HepG2 (cell line): ENCODE data around the gene PARK7. TPM values are rescaled to one million over a fixed set of nuclear protein-coding genes. Genes with fewer than 3 reads are reported as not detected.

Source experiments
- ETV5 ChIP-seq: IDR thresholded peaks from 2 replicates; pipeline ENCODE4 v1.6.1; 2018; ENCODE audit warnings: missing biosample characterization, missing genetic modification reagents, inconsistent platforms, borderline replicate concordance
- FOSL1 ChIP-seq: sonication (generic); formaldehyde crosslinking; IDR thresholded peaks from 2 replicates; pipeline ENCODE4 v1.9.0; 2021; ENCODE audit warnings: missing genetic modification reagents, borderline replicate concordance
- FOXA3 ChIP-seq: IDR thresholded peaks from 2 replicates; pipeline ENCODE4 v1.6.1; 2016; ENCODE audit warnings: missing genetic modification reagents, missing compliant biosample characterization
- GFI1 ChIP-seq: sonication (generic); formaldehyde crosslinking; IDR thresholded peaks from 2 replicates; pipeline ENCODE4 v1.5.0; 2020; ENCODE audit warnings: missing genetic modification reagents, mild to moderate bottlenecking, borderline replicate concordance
- HNF4G ChIP-seq, 2 experiments: sonication (generic) in 1 of 2; formaldehyde crosslinking in 1 of 2; IDR thresholded peaks; 2 replicates each; pipeline versions ENCODE4 v1.4.0 to v1.6.1; 2011 to 2020; ENCODE audit warnings: borderline replicate concordance in 2 of 2, low read depth in 2 of 2, mild to moderate bottlenecking in 2 of 2, low read length in 1 of 2, missing genetic modification reagents in 1 of 2, moderate library complexity in 1 of 2
- HNRNPH1 ChIP-seq: fragments of 200-400 bp; formaldehyde crosslinking; optimal IDR thresholded peaks from 2 replicates; pipeline ENCODE3; 2017; ENCODE audit warnings: mild to moderate bottlenecking, low read depth, low read length
- HNRNPK ChIP-seq: fragments of 200-400 bp; formaldehyde crosslinking; IDR thresholded peaks from 2 replicates; pipeline ENCODE4 v1.6.1; 2018; ENCODE audit warnings: low read length, low read depth, moderate library complexity, mild to moderate bottlenecking; ENCODE audit not compliant: poor library complexity, severe bottlenecking
- JUND ChIP-seq: sonication (generic); formaldehyde crosslinking; IDR thresholded peaks from 2 replicates; pipeline ENCODE4 v1.8.0; 2022; ENCODE audit warnings: mild to moderate bottlenecking, missing genetic modification reagents
- NKX3-1 ChIP-seq: sonication (generic); formaldehyde crosslinking; IDR thresholded peaks from 2 replicates; pipeline ENCODE4 v1.5.0; 2020; ENCODE audit warnings: missing genetic modification reagents
- PCBP1 ChIP-seq: fragments of 200-400 bp; formaldehyde crosslinking; IDR thresholded peaks from 2 replicates; pipeline ENCODE4 v1.6.1; 2017; ENCODE audit warnings: mild to moderate bottlenecking, low read depth, low read length, borderline replicate concordance
- PHF8 ChIP-seq: sonication (generic); formaldehyde crosslinking; IDR thresholded peaks from 2 replicates; pipeline ENCODE4 v1.5.0; 2020; ENCODE audit warnings: missing genetic modification reagents
- POLR2A ChIP-seq, 2 experiments: IDR thresholded peaks; 2 replicates each; pipeline ENCODE4 v1.6.1; 2011; ENCODE audit warnings: low read depth in 2 of 2, low read length in 2 of 2, mild to moderate bottlenecking in 1 of 2, moderate library complexity in 1 of 2; ENCODE audit not compliant: insufficient read depth in 1 of 2
- REPIN1 ChIP-seq: sonication (generic); formaldehyde crosslinking; IDR thresholded peaks from 2 replicates; pipeline ENCODE4 v1.8.0; 2022; ENCODE audit warnings: missing genetic modification reagents, low read depth, mild to moderate bottlenecking, borderline replicate concordance
- SMYD3 ChIP-seq: sonication (generic); formaldehyde crosslinking; IDR thresholded peaks from 2 replicates; pipeline ENCODE4 v1.8.1; 2023; ENCODE audit warnings: mild to moderate bottlenecking, missing genetic modification reagents
- ZNF264 ChIP-seq: sonication (generic); formaldehyde crosslinking; IDR thresholded peaks from 2 replicates; pipeline ENCODE4 v1.4.0; 2020; ENCODE audit warnings: missing genetic modification reagents
- ZNF3 ChIP-seq: IDR thresholded peaks from 2 replicates; pipeline ENCODE4 v1.7.0; 2017; ENCODE audit warnings: inconsistent platforms
- ZNF512B ChIP-seq: sonication (generic); formaldehyde crosslinking; IDR thresholded peaks from 2 replicates; pipeline ENCODE4 v1.5.1; 2020; ENCODE audit warnings: missing genetic modification reagents, mild to moderate bottlenecking, borderline replicate concordance
- ZNF572 ChIP-seq: sonication (generic); formaldehyde crosslinking; IDR thresholded peaks from 2 replicates; pipeline ENCODE4 v1.5.1; 2020; ENCODE audit warnings: mild to moderate bottlenecking, missing genetic modification reagents
- ZXDC ChIP-seq: sonication (generic); formaldehyde crosslinking; IDR thresholded peaks from 2 replicates; pipeline ENCODE4 v1.5.0; 2020; ENCODE audit warnings: mild to moderate bottlenecking, missing genetic modification reagents
- polyA plus RNA-seq, 8 experiments: library from polyadenylated mRNA; depleted of rRNA in 3 of 8; stranded (reverse) in 7 of 8; unstranded in 1 of 8; fragments of >200 nt; fragmentation: Illumina TruSeq in 4 of 8; extraction: Trizol in 4 of 8; gene quantifications; 2 replicates each; pipeline versions ENCODE4 v1.2.1 to v1.2.3, GENCODE V29; 2011 to 2016; ENCODE audit warnings: low read depth in 4 of 8, missing spikeins in 1 of 8, mixed read lengths in 1 of 8; ENCODE audit not compliant: insufficient read depth in 1 of 8
- total RNA-seq, 5 experiments: library from RNA; depleted of rRNA; stranded (reverse); fragments of >200 nt; fragmentation: Illumina TruSeq; extraction: Trizol; gene quantifications; 2 replicates each; pipeline ENCODE4 v1.2.3, GENCODE V29; 2016; ENCODE audit warnings: low read depth in 1 of 5
- TF ChIP-seq, protein P1 (sequence below): sonication (generic); formaldehyde crosslinking; IDR thresholded peaks from 2 replicates; pipeline ENCODE4 v1.5.1; 2020; ENCODE audit warnings: missing genetic modification reagents, mild to moderate bottlenecking, borderline replicate concordance

PARK7 gene
- total and polyA plus RNA-seq, 2 of the 13 experiments (the other 11 are each of a cell fraction or from before 2014, with no cell fraction given): 212 to 296 TPM

- TF ChIP-seq PCBP1 (0 out of 2 replicates have a peak, but pooled peaks have one; percentile 9), NKX3-1 (no peak), ZXDC (CRISPR knock-in tag) (no peak), HNRNPH1 (peak; percentile 98), ETV5 (peak; percentile 66; the same call in 1 of the 2 replicates), GFI1 (CRISPR knock-in tag) (peak; percentile 82), FOXA3 (CRISPR knock-in tag) (peak; percentile 81), POLR2A (IDR thresholded peaks at IDR 0.05; ENCODE audit: insufficient read depth in 1 of 2, low read depth in 2 of 2, low read length in 2 of 2) (peak; percentile 75 to 95), ZNF264 (peak; percentile 71; the same call in 1 of the 2 replicates), HNRNPK (peak; percentile 24), SMYD3 (CRISPR knock-in tag) (peak; percentile 77; the same call in 1 of the 2 replicates), ZNF572 (CRISPR knock-in tag) (no peak), PHF8 (no peak; the same call in 1 of the 2 replicates), JUND (peak; percentile 70), FOSL1 (peak; percentile 38; the same call in 1 of the 2 replicates), HNF4G (IDR thresholded peaks at IDR 0.05; ENCODE audit: borderline replicate concordance, low read depth, low read length) (peak; percentile 61), HNF4G (CRISPR knock-in tag; IDR thresholded peaks at IDR 0.05; ENCODE audit: borderline replicate concordance, low read depth) (no peak), ZNF512B (peak; percentile 21; the same call in 1 of the 2 replicates), ZNF3 (no peak), REPIN1 (peak; percentile 33; the same call in 1 of the 2 replicates)
- TF ChIP-seq, protein P1, sequence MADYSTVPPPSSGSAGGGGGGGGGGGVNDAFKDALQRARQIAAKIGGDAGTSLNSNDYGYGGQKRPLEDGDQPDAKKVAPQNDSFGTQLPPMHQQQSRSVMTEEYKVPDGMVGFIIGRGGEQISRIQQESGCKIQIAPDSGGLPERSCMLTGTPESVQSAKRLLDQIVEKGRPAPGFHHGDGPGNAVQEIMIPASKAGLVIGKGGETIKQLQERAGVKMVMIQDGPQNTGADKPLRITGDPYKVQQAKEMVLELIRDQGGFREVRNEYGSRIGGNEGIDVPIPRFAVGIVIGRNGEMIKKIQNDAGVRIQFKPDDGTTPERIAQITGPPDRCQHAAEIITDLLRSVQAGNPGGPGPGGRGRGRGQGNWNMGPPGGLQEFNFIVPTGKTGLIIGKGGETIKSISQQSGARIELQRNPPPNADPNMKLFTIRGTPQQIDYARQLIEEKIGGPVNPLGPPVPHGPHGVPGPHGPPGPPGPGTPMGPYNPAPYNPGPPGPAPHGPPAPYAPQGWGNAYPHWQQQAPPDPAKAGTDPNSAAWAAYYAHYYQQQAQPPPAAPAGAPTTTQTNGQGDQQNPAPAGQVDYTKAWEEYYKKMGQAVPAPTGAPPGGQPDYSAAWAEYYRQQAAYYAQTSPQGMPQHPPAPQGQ (CRISPR knock-in tag): peak; percentile 94; the same call in 1 of the 2 replicates
Measured at GRCh38 chr1:8026976-8027747, 65.7 kb downstream of the PARK7 start (continued).
